Neutrophil (primary cell): ENCODE measurements around the gene HDLBP.

Experiments
- H3K27ac ChIP-seq: fragments of 200-600 bp; sonication (generic); 2 replicates; pipeline ENCODE4 v1.5.1; 2016; ENCODE audit warnings: mild to moderate bottlenecking, moderate library complexity
- H3K27me3 ChIP-seq: fragments of 200-600 bp; sonication (generic); 2 replicates; pipeline ENCODE4 v1.6.0; 2016; ENCODE audit warnings: mild to moderate bottlenecking
- H3K36me3 ChIP-seq: fragments of 200-600 bp; sonication (generic); 2 replicates; pipeline ENCODE4 v1.5.1; 2017
- H3K4me1 ChIP-seq, 2 experiments: fragments of 200-600 bp in 1 of 2; sonication (generic) in 1 of 2; 1 replicate in 1 of 2; 2 replicates in 1 of 2; pipeline versions ENCODE4 v1.5.1 to v1.6.1; 2013 to 2016; ENCODE audit warnings: low read depth in 1 of 2, low read length in 1 of 2, mild to moderate bottlenecking in 1 of 2, moderate library complexity in 1 of 2; ENCODE audit not compliant: control insufficient read depth in 1 of 2, insufficient read depth in 1 of 2
- H3K4me3 ChIP-seq, 2 experiments: fragments of 200-600 bp in 1 of 2; sonication (generic) in 1 of 2; 1 replicate in 1 of 2; 2 replicates in 1 of 2; pipeline ENCODE4 v1.5.1; 2013 to 2016; ENCODE audit warnings: low read depth in 1 of 2, low read length in 1 of 2, mild to moderate bottlenecking in 1 of 2, moderate library complexity in 1 of 2
- H3K9me3 ChIP-seq: fragments of 200-600 bp; sonication (generic); 2 replicates; pipeline ENCODE4 v1.5.1; 2016
- TF ChIP-seq, protein P1 (sequence below): fragments of 200-600 bp; sonication (generic); IDR thresholded peaks from 2 replicates; pipeline ENCODE4 v1.5.1; 2016; ENCODE audit warnings: antibody characterized with exemption

Gene HDLBP

DNA sequence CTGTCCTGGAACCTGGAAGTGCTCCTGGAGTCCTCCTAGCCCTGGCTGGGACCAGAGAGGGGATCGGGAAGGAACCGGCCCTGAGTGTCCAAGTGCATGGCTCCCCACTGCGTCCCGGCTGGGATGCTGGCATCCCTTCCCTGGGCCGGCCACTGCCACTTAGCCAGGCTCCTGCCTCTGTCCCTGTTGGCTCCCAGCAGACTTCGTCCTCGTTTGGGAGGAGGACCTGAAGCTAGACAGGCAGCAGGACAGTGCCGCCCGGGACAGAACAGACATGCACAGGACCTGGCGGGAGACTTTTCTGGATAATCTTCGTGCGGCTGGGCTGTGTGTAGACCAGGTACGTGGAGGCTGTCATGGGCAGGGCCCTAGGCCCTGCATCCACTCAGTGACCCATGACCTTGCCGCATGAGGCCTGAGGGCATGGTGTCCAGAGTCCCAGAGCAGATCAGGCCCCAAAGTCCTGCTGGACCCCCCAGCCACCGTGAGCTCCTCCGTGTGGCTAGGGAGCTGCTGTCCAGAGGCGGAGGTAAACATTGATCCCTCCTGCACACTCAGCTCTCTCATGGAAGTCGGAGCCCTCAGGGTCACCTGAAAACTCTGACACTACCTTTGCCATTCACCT is 119.9 kb downstream of the HDLBP start:
- Histone ChIP-seq H3K27ac (no peak overlapping the region), H3K4me3 (no peak overlapping the region), H3K27me3 (no peaks in the 10 kb centered on the region), H3K36me3 (no peaks in the 10 kb centered on the region), H3K9me3 (no peaks in the 10 kb centered on the region), H3K4me1 (peaks cover 7 to 10% of the 10 kb centered on the region in 2 experiments)
- TF ChIP-seq, protein P1, sequence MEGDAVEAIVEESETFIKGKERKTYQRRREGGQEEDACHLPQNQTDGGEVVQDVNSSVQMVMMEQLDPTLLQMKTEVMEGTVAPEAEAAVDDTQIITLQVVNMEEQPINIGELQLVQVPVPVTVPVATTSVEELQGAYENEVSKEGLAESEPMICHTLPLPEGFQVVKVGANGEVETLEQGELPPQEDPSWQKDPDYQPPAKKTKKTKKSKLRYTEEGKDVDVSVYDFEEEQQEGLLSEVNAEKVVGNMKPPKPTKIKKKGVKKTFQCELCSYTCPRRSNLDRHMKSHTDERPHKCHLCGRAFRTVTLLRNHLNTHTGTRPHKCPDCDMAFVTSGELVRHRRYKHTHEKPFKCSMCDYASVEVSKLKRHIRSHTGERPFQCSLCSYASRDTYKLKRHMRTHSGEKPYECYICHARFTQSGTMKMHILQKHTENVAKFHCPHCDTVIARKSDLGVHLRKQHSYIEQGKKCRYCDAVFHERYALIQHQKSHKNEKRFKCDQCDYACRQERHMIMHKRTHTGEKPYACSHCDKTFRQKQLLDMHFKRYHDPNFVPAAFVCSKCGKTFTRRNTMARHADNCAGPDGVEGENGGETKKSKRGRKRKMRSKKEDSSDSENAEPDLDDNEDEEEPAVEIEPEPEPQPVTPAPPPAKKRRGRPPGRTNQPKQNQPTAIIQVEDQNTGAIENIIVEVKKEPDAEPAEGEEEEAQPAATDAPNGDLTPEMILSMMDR: no peak

DNA sequence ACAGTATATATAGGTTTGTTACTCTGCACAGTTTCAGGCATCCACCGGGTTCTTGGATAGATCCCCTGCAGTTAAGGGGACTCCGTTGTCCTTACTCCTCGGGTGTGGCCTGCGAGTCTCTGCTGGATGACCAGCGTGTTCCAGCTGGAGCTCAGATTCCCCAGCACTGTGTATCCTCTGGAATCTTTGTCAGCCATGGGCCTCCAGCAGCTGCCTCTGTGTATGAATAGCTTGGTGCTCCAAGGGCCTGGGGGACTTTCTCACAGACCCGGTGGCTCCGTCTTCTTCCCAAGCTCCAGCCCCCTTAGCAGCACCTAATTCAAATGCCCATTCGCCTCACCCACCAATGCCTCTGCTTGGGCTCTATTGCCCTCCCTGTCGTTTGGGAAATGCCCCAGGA is 120.7 kb downstream of the HDLBP start:
- Histone ChIP-seq H3K4me3 (no peak overlapping the region), H3K27me3 (no peaks in the 10 kb centered on the region), H3K9me3 (no peaks in the 10 kb centered on the region), H3K27ac (no peak overlapping the region), H3K36me3 (no peaks in the 10 kb centered on the region), H3K4me1 (peaks cover 0 to 2% of the 10 kb centered on the region in 2 experiments)
- TF ChIP-seq, protein P1: no peak

DNA sequence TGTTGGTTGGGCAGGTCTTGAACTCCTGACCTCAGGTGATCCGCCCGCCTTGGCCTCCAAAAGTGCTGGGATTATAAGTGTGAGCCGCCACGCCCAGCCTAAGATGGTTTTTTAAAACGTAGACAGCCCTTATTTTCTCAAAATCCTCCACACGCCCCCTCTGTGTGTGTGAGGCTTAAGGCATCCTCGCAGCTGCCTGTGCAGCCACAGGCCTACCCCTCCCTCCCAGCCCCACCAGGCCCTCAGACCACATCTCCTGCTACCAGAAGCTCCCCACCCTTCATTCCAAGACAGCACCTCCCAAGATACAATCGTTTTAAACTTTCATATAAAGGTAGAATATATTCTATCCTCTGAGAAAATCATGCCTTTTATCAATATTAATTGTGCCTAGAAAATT is 122.2 kb downstream of the HDLBP start:
- Histone ChIP-seq H3K36me3 (no peaks in the 10 kb centered on the region), H3K9me3 (no peaks in the 10 kb centered on the region), H3K27me3 (no peaks in the 10 kb centered on the region), H3K4me3 (no peak overlapping the region), H3K4me1 (no peaks in the 10 kb centered on the region), H3K27ac (no peak overlapping the region)
- TF ChIP-seq, protein P1: no peak

DNA sequence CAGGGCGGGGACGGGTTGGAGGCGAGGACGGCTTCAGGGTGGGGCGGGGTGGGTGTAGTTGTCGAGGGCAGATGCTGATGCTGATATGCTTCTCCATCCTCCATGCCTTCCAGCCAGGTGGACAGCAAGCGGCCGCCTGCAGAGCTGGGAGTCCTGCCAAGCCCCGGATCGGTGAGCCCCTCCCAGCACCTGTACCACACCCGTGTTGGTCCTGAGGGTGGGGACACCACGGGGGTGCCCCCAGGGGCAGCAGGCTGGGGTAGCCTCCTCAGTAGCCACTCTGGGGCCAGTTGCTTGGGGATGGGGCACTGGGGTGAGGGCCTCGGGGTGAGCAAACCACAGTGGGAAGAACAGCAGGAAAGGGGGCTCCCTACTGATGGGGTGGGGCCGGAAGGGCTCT is 124.4 kb downstream of the HDLBP start:
- Histone ChIP-seq H3K27ac (no peak overlapping the region), H3K9me3 (no peaks in the 10 kb centered on the region), H3K36me3 (no peaks in the 10 kb centered on the region), H3K4me3 (no peak overlapping the region), H3K4me1 (no peaks in the 10 kb centered on the region), H3K27me3 (no peaks in the 10 kb centered on the region)
- TF ChIP-seq, protein P1: no peak

DNA sequence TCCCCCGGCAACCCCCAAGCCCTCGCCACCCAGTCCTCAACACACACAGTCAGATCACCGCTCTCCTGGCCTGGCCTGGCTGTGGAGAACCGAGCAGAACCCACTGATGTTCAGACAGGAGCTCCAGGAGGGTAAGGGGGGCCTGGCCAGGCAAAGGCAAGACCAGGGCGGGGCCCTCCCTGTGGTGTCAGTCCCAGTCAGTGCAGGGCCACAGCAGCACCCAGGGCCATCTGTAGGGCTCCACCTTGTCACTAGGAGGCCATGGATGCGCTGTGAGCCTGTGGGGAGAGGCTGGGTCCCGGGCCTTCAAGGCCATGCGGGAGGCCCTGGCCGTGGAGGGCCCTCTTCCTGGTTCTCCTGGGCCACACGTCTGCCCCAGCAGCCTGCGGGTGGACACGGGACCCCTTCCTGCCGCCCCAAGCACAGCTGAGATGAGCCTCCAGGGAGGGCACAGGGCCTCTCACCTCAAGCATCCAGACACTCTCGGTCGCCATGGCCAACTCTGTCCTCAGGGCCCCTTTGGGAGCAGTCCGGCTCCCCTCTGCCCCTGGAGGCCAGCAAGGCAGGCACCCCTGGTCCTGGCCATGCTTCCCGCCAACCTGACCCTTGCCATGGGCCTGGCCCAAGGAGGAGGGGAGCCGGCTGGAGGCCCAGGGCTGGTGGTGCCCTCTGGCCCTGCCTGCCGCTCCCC is 125.0 kb downstream of the HDLBP start:
- Histone ChIP-seq H3K4me3 (no peak overlapping the region), H3K27ac (no peak overlapping the region), H3K36me3 (no peaks in the 10 kb centered on the region), H3K4me1 (no peaks in the 10 kb centered on the region), H3K27me3 (no peaks in the 10 kb centered on the region), H3K9me3 (no peaks in the 10 kb centered on the region)
- TF ChIP-seq, protein P1: no peak
